ENCODE measurements around the gene OR1L8.
"Not testable (repeated sequence)": the region's sequence is repeated elsewhere in the genome, so short reads cannot be mapped to it uniquely, and the experiment has no call there.

The OR1L8 gene

DNA sequence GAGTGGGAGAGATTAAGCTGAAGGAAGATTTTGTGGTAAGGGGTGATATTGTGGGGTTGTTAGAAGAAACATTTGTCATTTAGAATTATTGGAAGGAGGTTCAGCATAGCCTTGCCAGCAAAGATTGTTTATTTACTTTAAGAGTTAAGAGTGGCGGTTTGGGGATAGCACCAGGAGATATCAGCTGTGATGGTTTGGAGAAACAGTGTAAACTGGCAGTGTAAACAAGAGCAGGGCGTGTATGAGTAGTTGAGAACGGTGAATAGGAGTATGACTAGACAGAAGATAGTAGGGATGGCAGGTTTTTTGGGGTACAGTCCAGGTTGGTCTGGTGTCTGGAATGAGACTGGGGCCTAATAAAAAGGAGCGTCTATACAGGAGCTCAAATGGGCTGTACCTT is 52.0 kb downstream of the OR1L8 start:
- not testable (repeated sequence) for H2AK5ac ChIP-seq (ENCODE audit: low read length); H2BK5ac ChIP-seq (ENCODE audit: low read length); DNase-seq; H3K79me2 ChIP-seq (ENCODE audit: control insufficient read depth, insufficient read depth, low read length); H3K36me3 ChIP-seq (ENCODE audit: control insufficient read depth, insufficient read depth, low read length); H4K5ac ChIP-seq (ENCODE audit: low read length); H3K18ac ChIP-seq (ENCODE audit: low read length); H3K27me3 ChIP-seq (ENCODE audit: insufficient read depth, low read length, poor library complexity); H3K27ac ChIP-seq (ENCODE audit: low read depth, low read length); H3K4me3 ChIP-seq (ENCODE audit: low read length); H3K56ac ChIP-seq (ENCODE audit: low read length); H3K9ac ChIP-seq (ENCODE audit: low read length); H2BK15ac ChIP-seq (replicated peaks; ENCODE audit: low read depth); H4K8ac ChIP-seq (ENCODE audit: low read depth, low read length); H3K4ac ChIP-seq (ENCODE audit: low read depth, low read length); H3K4me1 ChIP-seq (ENCODE audit: control insufficient read depth, low read depth, low read length); H2BK120ac ChIP-seq (ENCODE audit: low read depth, low read length); H3K4me2 ChIP-seq (ENCODE audit: low read length); H3K79me1 ChIP-seq (ENCODE audit: low read length); H3K23ac ChIP-seq (ENCODE audit: low read length)
- WGBS (ENCODE audit: extremely low coverage, insufficient coverage, low lambda C conversion rate): no CpG with 5 or more reads among the region's 4 CpGs

DNA sequence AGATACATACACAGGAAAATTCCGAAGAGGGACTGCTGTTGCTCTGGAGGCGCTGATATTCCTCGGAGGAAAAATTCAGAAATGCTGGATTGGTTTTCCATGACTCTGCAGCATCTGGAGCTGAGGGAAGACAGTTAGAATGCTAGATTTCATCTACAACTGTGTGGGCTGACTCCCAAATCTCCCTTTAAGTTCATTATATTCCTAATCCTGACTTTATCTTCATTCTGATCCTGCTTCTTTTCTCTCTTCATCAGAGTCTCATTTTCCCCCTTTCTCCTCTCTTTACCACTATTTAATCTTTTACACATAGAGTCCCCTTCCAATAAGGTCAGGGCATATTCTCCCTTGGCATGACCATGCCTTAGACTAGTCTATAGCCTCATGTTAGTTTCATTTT is 56.0 kb downstream of the OR1L8 start, which contains the start of gene OR1N1:
Gene OR1N1 (minus strand): TSS at position 101 of the 400 bp plus-strand sequence. CDS start 0 bp downstream, at position 101.
- no peak within 1 kb of the TSS for H3K9ac ChIP-seq (ENCODE audit: low read length)
- no peak within 1 kb of the TSS for H3K27ac ChIP-seq (ENCODE audit: low read depth, low read length)
- no peak within 1 kb of the TSS for H3K23ac ChIP-seq (ENCODE audit: low read length)
- WGBS (ENCODE audit: extremely low coverage, insufficient coverage, low lambda C conversion rate): no CpG with 5 or more reads among the region's 3 CpGs
- no peak for DNase-seq
- H4K8ac ChIP-seq (ENCODE audit: low read depth, low read length): no peak within 1 kb of the TSS
- H3K79me1 ChIP-seq (ENCODE audit: low read length): no peaks in the 10 kb centered on the region
- no peak within 1 kb of the TSS for H2BK5ac ChIP-seq (ENCODE audit: low read length)
- H3K4me1 ChIP-seq (ENCODE audit: control insufficient read depth, low read depth, low read length): no peaks in the 10 kb centered on the region
- H3K27me3 ChIP-seq (ENCODE audit: insufficient read depth, low read length, poor library complexity): no peaks in the 10 kb centered on the region
- H3K56ac ChIP-seq (ENCODE audit: low read length): no peak within 1 kb of the TSS
- no peak within 1 kb of the TSS for H3K4ac ChIP-seq (ENCODE audit: low read depth, low read length)
- no peak within 1 kb of the TSS for H2AK5ac ChIP-seq (ENCODE audit: low read length)
- H2BK15ac ChIP-seq (replicated peaks; ENCODE audit: low read depth): no peak within 1 kb of the TSS
- H3K36me3 ChIP-seq (ENCODE audit: control insufficient read depth, insufficient read depth, low read length): no peaks in the 10 kb centered on the region
- no peak within 1 kb of the TSS for H4K5ac ChIP-seq (ENCODE audit: low read length)
- H3K4me2 ChIP-seq (ENCODE audit: low read length): no peak within 1 kb of the TSS
- no peaks in the 10 kb centered on the region for H3K79me2 ChIP-seq (ENCODE audit: control insufficient read depth, insufficient read depth, low read length)
- no peak within 1 kb of the TSS for H3K18ac ChIP-seq (ENCODE audit: low read length)
- H2BK120ac ChIP-seq (ENCODE audit: low read depth, low read length): no peak within 1 kb of the TSS
- H3K4me3 ChIP-seq (ENCODE audit: low read length): peak within 1 kb of the TSS; percentile 12

DNA sequence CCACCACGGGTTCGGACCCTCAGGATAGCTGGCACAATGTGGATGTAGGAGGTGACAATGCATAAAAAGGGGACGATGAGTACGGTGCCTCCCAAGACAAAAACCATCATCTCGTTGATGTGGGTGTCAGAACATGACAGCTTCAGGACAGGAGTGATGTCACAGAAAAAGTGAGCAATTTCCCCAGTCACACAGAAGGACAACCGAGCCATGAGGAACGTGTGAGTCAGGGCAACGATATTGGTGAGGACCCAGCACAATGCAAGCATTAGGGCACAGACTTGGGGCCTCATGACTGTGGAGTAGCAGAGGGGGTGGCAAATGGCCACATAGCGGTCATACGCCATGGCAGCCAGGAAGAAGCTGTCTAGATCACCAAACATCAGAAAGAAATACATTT is 56.6 kb downstream of the OR1L8 start:
- no peak overlapping the region for H2BK15ac ChIP-seq (replicated peaks; ENCODE audit: low read depth)
- no CpG with 5 or more reads among the region's 10 CpGs for WGBS (ENCODE audit: extremely low coverage, insufficient coverage, low lambda C conversion rate)
- H2BK5ac ChIP-seq (ENCODE audit: low read length): no peak overlapping the region

DNA sequence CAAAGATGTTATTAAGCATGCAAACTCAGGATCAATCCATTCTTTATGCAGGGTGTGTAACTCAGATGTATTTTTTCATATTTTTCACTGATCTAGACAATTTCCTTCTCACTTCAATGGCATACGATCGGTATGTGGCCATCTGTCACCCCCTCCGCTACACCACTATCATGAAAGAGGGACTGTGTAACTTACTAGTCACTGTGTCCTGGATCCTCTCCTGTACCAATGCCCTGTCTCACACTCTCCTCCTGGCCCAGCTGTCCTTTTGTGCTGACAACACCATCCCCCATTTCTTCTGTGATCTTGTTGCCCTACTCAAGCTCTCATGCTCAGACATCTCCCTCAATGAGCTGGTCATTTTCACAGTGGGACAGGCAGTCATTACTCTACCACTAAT is 63.8 kb downstream of the OR1L8 start:
- no peak overlapping the region for H3K9ac ChIP-seq (ENCODE audit: low read length)
- H4K8ac ChIP-seq (ENCODE audit: low read depth, low read length): no peak overlapping the region
- no peak overlapping the region for H2BK15ac ChIP-seq (replicated peaks; ENCODE audit: low read depth)
- H3K79me2 ChIP-seq (ENCODE audit: control insufficient read depth, insufficient read depth, low read length): no peaks in the 10 kb centered on the region
- no peak overlapping the region for H3K27ac ChIP-seq (ENCODE audit: low read depth, low read length)
- no peaks in the 10 kb centered on the region for H3K36me3 ChIP-seq (ENCODE audit: control insufficient read depth, insufficient read depth, low read length)
- no peak overlapping the region for H3K56ac ChIP-seq (ENCODE audit: low read length)
- no peaks in the 10 kb centered on the region for H3K79me1 ChIP-seq (ENCODE audit: low read length)
- no peak overlapping the region for H3K4ac ChIP-seq (ENCODE audit: low read depth, low read length)
- H3K4me3 ChIP-seq (ENCODE audit: low read length): no peak overlapping the region
- H3K23ac ChIP-seq (ENCODE audit: low read length): no peak overlapping the region
- H2BK120ac ChIP-seq (ENCODE audit: low read depth, low read length): no peak overlapping the region
- no peak overlapping the region for H3K18ac ChIP-seq (ENCODE audit: low read length)
- no peaks in the 10 kb centered on the region for H3K27me3 ChIP-seq (ENCODE audit: insufficient read depth, low read length, poor library complexity)
- WGBS (ENCODE audit: extremely low coverage, insufficient coverage, low lambda C conversion rate): no CpG with 5 or more reads among the region's 3 CpGs
- no peak for DNase-seq
- H3K4me2 ChIP-seq (ENCODE audit: low read length): no peak overlapping the region
- no peaks in the 10 kb centered on the region for H3K4me1 ChIP-seq (ENCODE audit: control insufficient read depth, low read depth, low read length)
- no peak overlapping the region for H4K5ac ChIP-seq (ENCODE audit: low read length)
- H2AK5ac ChIP-seq (ENCODE audit: low read length): no peak overlapping the region
- H2BK5ac ChIP-seq (ENCODE audit: low read length): no peak overlapping the region

More for the DNA sequence above, 56.6 kb downstream of the OR1L8 start:
- Histone ChIP-seq H2AK5ac (ENCODE audit: low read length) (no peak overlapping the region), H3K36me3 (ENCODE audit: control insufficient read depth, insufficient read depth, low read length) (no peaks in the 10 kb centered on the region), H3K79me2 (ENCODE audit: control insufficient read depth, insufficient read depth, low read length) (no peaks in the 10 kb centered on the region), H3K4me1 (ENCODE audit: control insufficient read depth, low read depth, low read length) (no peaks in the 10 kb centered on the region), H3K79me1 (ENCODE audit: low read length) (no peaks in the 10 kb centered on the region), H3K27ac (ENCODE audit: low read depth, low read length) (no peak overlapping the region), H3K4me3 (ENCODE audit: low read length) (peak overlapping the region; percentile 12), H3K27me3 (ENCODE audit: insufficient read depth, low read length, poor library complexity) (no peaks in the 10 kb centered on the region), H4K5ac (ENCODE audit: low read length) (no peak overlapping the region), H3K56ac (ENCODE audit: low read length) (no peak overlapping the region), H3K4me2 (ENCODE audit: low read length) (no peak overlapping the region), H4K8ac (ENCODE audit: low read depth, low read length) (no peak overlapping the region), H3K18ac (ENCODE audit: low read length) (no peak overlapping the region), H3K23ac (ENCODE audit: low read length) (no peak overlapping the region), H2BK120ac (ENCODE audit: low read depth, low read length) (no peak overlapping the region), H3K9ac (ENCODE audit: low read length) (no peak overlapping the region), H3K4ac (ENCODE audit: low read depth, low read length) (no peak overlapping the region)
- DNase-seq: no peak

DNA sequence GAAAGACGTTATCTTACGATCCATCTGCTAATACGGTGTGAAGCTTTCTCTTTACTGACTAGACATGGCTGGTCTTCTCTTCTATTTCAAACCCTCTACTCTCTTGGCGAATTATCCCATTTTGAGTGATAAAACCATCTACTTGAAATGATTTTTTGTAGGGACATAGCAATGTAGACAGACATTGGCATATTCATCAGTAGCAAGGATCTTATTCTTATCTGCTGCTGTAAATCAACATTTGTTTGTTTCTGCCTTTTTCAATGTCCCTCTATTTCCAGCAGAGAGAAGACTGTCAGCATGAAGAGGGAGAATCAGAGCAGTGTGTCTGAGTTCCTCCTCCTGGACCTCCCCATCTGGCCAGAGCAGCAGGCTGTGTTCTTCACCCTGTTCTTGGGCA is 64.3 kb downstream of the OR1L8 start, which contains the start of gene OR1J4:
Gene OR1J4 (plus strand): TSS at position 301 of the 400 bp plus-strand sequence. CDS start 0 bp downstream, at position 301.
- no peak within 1 kb of the TSS for H4K8ac ChIP-seq (ENCODE audit: low read depth, low read length)
- no CpG with 5 or more reads among the region's 4 CpGs for WGBS (ENCODE audit: extremely low coverage, insufficient coverage, low lambda C conversion rate)
- DNase-seq: no peak
- H3K36me3 ChIP-seq (ENCODE audit: control insufficient read depth, insufficient read depth, low read length): no peaks in the 10 kb centered on the region
- no peaks in the 10 kb centered on the region for H3K27me3 ChIP-seq (ENCODE audit: insufficient read depth, low read length, poor library complexity)
- no peak within 1 kb of the TSS for H2BK120ac ChIP-seq (ENCODE audit: low read depth, low read length)
- no peak within 1 kb of the TSS for H3K56ac ChIP-seq (ENCODE audit: low read length)
- H3K4me3 ChIP-seq (ENCODE audit: low read length): no peak within 1 kb of the TSS
- no peak within 1 kb of the TSS for H3K18ac ChIP-seq (ENCODE audit: low read length)
- no peak within 1 kb of the TSS for H3K9ac ChIP-seq (ENCODE audit: low read length)
- H3K79me2 ChIP-seq (ENCODE audit: control insufficient read depth, insufficient read depth, low read length): no peaks in the 10 kb centered on the region
- H3K23ac ChIP-seq (ENCODE audit: low read length): no peak within 1 kb of the TSS
- H2BK5ac ChIP-seq (ENCODE audit: low read length): no peak within 1 kb of the TSS
- H3K79me1 ChIP-seq (ENCODE audit: low read length): no peaks in the 10 kb centered on the region
- H3K4me1 ChIP-seq (ENCODE audit: control insufficient read depth, low read depth, low read length): no peaks in the 10 kb centered on the region
- H4K5ac ChIP-seq (ENCODE audit: low read length): no peak within 1 kb of the TSS
- no peak within 1 kb of the TSS for H2AK5ac ChIP-seq (ENCODE audit: low read length)
- no peak within 1 kb of the TSS for H2BK15ac ChIP-seq (replicated peaks; ENCODE audit: low read depth)
- no peak within 1 kb of the TSS for H3K27ac ChIP-seq (ENCODE audit: low read depth, low read length)
- no peak within 1 kb of the TSS for H3K4ac ChIP-seq (ENCODE audit: low read depth, low read length)
- no peak within 1 kb of the TSS for H3K4me2 ChIP-seq (ENCODE audit: low read length)

DNA sequence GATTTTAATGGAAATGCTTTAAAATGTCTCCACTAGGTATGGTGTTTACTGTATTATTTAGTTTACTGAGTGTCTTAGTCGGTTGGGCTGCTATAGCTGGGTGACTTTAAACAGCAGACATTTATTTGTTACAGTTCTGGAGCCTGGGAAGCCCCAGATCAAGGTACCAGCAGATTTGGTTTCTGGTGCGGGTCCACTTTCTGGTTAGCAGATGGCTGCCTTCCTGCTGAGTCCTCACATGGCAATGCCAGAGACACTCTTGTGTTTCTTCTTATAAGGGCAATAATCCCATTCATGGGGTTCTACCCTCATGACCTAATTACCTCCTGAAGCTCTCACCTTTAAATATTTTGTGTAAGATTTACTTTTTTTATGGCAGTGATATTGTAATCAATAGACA is 65.0 kb downstream of the OR1L8 start:
- H2BK120ac ChIP-seq (ENCODE audit: low read depth, low read length): no peak overlapping the region
- no peak overlapping the region for H4K8ac ChIP-seq (ENCODE audit: low read depth, low read length)
- DNase-seq: no peak
- no peak overlapping the region for H2BK5ac ChIP-seq (ENCODE audit: low read length)
- no peaks in the 10 kb centered on the region for H3K79me2 ChIP-seq (ENCODE audit: control insufficient read depth, insufficient read depth, low read length)
- H2BK15ac ChIP-seq (replicated peaks; ENCODE audit: low read depth): no peak overlapping the region
- H3K23ac ChIP-seq (ENCODE audit: low read length): no peak overlapping the region
- no peak overlapping the region for H3K56ac ChIP-seq (ENCODE audit: low read length)
- H4K5ac ChIP-seq (ENCODE audit: low read length): no peak overlapping the region
- H3K36me3 ChIP-seq (ENCODE audit: control insufficient read depth, insufficient read depth, low read length): no peaks in the 10 kb centered on the region
- H3K4ac ChIP-seq (ENCODE audit: low read depth, low read length): no peak overlapping the region
- H3K9ac ChIP-seq (ENCODE audit: low read length): no peak overlapping the region
- WGBS (ENCODE audit: extremely low coverage, insufficient coverage, low lambda C conversion rate): no CpG with 5 or more reads among the region's 2 CpGs
- no peak overlapping the region for H3K27ac ChIP-seq (ENCODE audit: low read depth, low read length)
- H3K79me1 ChIP-seq (ENCODE audit: low read length): no peaks in the 10 kb centered on the region
- H3K4me1 ChIP-seq (ENCODE audit: control insufficient read depth, low read depth, low read length): no peaks in the 10 kb centered on the region
- H3K4me3 ChIP-seq (ENCODE audit: low read length): no peak overlapping the region
- H3K18ac ChIP-seq (ENCODE audit: low read length): no peak overlapping the region
- no peak overlapping the region for H2AK5ac ChIP-seq (ENCODE audit: low read length)
- H3K27me3 ChIP-seq (ENCODE audit: insufficient read depth, low read length, poor library complexity): no peaks in the 10 kb centered on the region
- no peak overlapping the region for H3K4me2 ChIP-seq (ENCODE audit: low read length)

Data from mesendoderm (in vitro differentiated cells).